BJ (cell line): Measurements from ENCODE around the gene LRCOL1. TPM values are rescaled to one million over a fixed set of nuclear protein-coding genes. Genes with fewer than 3 reads are reported as not detected.

Source experiments
- CTCF ChIA-PET: fragments of 350-600 bp; formaldehyde crosslinking; extraction: SDS; loops from one replicate; lab custom pipeline; 2021; ENCODE audit warnings: antibody characterized with exemption, inconsistent platforms; lab: Yijun Ruan, JAX
- POLR2A ChIA-PET: fragments of 300-600 bp; sonication (Branson Sonifier 250); formaldehyde crosslinking; extraction: SDS; loops from one replicate; lab custom pipeline; 2021; ENCODE audit warnings: antibody characterized with exemption; lab: Charles Lee
- DNase-seq: peaks from one replicate; pipeline ENCODE4 v3.0.0-alpha.2; 2011; ENCODE audit warnings: low read depth
- H3K27me3 ChIP-seq: 2 replicates; pipeline ENCODE4 v1.6.0; 2011; ENCODE audit warnings: low read length; ENCODE audit not compliant: control insufficient read depth, insufficient read depth
- H3K36me3 ChIP-seq: 2 replicates; pipeline ENCODE4 v1.5.1; 2011; ENCODE audit warnings: low read length; ENCODE audit not compliant: control insufficient read depth, insufficient read depth
- H3K4me3 ChIP-seq: 2 replicates; pipeline ENCODE4 v1.5.1; 2011; ENCODE audit warnings: low read depth, mild to moderate bottlenecking, control low read depth, low read length
- polyA plus RNA-seq: library from polyadenylated mRNA; depleted of rRNA; stranded (reverse); fragments of >200 nt; gene quantifications from 2 replicates; pipeline ENCODE4 v1.2.3, GENCODE V29; 2011
- TF ChIP-seq, protein P1 (sequence below): IDR thresholded peaks from 2 replicates; pipeline ENCODE4 v1.5.1; 2011; ENCODE audit warnings: low read depth, mild to moderate bottlenecking, control low read depth, inconsistent platforms, low read length, moderate library complexity; ENCODE audit not compliant: insufficient read depth

LRCOL1 gene
- polyA plus RNA-seq, 1 experiment: 0.15 TPM

DNA sequence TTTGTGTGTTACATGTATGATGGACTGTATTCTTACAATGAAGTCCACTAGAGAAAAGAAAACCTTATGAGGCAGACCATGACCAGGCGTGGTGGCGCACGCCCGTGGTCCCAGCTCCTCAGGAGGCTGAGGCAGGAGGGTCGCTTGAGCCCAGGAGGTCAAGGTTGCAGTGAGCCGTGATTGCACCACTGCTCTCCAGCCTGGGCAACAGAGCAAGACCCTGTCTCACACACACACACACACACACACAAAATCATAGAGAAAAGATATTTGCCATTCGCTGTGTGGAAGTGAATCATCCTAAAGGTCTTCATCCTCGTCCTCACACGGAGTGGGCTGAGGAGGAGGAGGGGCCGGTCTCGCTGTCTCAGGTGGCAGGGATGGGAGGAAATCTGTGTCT lies 32.3 kb downstream of the LRCOL1 start:
- no peak overlapping the region for H3K4me3 ChIP-seq
- DNase-seq: no peak
- TF ChIP-seq, protein P1, sequence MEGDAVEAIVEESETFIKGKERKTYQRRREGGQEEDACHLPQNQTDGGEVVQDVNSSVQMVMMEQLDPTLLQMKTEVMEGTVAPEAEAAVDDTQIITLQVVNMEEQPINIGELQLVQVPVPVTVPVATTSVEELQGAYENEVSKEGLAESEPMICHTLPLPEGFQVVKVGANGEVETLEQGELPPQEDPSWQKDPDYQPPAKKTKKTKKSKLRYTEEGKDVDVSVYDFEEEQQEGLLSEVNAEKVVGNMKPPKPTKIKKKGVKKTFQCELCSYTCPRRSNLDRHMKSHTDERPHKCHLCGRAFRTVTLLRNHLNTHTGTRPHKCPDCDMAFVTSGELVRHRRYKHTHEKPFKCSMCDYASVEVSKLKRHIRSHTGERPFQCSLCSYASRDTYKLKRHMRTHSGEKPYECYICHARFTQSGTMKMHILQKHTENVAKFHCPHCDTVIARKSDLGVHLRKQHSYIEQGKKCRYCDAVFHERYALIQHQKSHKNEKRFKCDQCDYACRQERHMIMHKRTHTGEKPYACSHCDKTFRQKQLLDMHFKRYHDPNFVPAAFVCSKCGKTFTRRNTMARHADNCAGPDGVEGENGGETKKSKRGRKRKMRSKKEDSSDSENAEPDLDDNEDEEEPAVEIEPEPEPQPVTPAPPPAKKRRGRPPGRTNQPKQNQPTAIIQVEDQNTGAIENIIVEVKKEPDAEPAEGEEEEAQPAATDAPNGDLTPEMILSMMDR: no peak
- POLR2A ChIA-PET: no interaction called here
- H3K27me3 ChIP-seq: no peaks in the 10 kb centered on the region
- CTCF ChIA-PET: no interaction called here
- H3K36me3 ChIP-seq: peaks cover 23% of the 10 kb centered on the region

DNA sequence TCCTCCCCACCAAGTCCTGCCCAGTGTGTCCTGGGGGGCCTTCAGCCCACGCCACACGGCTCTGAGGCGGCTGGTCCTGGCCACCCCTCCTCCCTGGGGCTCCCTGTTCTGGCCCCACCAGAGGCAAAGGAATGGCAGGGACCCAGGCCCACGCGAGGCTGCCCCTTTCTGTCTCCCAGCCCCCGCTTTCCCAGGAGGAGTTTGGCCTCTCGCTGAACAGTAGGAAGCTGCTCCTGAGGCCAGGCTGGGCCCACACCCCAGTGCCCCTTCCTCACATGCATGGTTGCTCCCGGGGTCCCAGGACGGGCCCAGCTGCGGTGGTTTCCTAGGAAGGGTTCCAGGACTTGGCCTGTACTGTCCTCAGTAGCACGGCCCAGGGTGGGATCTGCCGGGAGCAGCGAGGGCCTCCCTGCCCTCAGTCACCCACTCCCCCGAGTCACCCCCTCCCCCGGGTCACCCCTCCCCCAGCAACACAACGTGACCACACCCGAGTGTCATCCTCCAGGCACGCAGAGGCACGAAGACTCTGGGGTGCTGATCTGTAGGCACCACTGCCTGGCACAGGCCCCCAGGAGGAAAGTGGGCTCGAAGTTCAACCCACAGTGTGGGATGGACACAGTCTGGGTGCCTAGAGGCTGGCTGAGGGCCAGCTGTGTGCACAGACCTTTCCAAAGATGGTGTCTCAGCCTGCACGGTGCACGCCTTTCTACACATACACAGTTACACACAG lies 33.0 kb downstream of the LRCOL1 start:
- H3K36me3 ChIP-seq: peaks cover 23% of the 10 kb centered on the region
- TF ChIP-seq, protein P1: no peak
- CTCF ChIA-PET: no interaction called here
- no peak overlapping the region for H3K4me3 ChIP-seq
- no peaks in the 10 kb centered on the region for H3K27me3 ChIP-seq
- no peak for DNase-seq
- POLR2A ChIA-PET: no interaction called here

DNA sequence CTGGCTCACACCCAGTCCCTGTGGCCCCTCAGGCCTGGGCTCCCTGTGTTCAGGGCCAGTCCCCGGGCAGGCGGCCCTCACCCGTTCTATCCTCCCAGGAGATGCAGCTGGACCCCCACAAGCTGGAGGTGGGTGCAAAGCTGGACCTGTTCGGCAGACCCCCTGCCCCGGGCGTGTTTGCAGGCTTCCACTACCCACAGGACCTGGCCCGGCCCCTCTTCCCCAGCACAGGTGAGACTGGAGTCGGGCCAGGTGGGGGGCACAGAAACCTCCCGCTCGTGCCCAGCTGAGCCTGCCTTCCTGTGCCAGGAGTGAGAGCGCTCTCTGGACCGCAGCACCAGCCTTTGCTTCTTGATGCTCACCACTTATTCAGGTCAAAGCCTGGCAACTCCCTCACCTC lies 33.7 kb downstream of the LRCOL1 start:
- H3K27me3 ChIP-seq: no peaks in the 10 kb centered on the region
- POLR2A ChIA-PET: no interaction called here
- TF ChIP-seq, protein P1: no peak
- DNase-seq: no peak
- H3K36me3 ChIP-seq: peaks cover 23% of the 10 kb centered on the region
- CTCF ChIA-PET: no interaction called here
- no peak overlapping the region for H3K4me3 ChIP-seq

DNA sequence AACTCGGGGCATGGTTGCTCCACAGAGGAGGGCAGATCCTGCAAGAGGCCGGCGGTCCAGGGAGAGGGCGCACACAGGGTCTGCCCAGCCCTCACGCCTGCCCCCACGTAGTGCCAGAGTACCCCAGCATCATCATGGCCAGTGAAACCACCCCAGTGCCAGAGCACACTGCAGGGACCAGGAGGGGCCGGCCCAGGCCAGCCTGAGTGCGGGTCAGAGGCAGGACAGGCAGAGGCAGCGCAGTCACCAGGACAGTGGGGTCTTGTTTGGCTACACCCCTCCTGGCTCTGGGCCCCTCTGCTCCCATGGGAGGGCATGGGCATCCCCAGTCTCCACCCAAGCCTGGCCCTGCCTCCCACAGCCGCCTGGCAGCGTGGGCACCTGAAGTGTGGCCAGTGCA lies 34.7 kb downstream of the LRCOL1 start:
- ChIA-PET POLR2A (no interaction called here), CTCF (no interaction called here)
- no peak overlapping the region for H3K4me3 ChIP-seq
- peaks cover 23% of the 10 kb centered on the region for H3K36me3 ChIP-seq
- DNase-seq: no peak
- TF ChIP-seq, protein P1: no peak
- no peaks in the 10 kb centered on the region for H3K27me3 ChIP-seq

DNA sequence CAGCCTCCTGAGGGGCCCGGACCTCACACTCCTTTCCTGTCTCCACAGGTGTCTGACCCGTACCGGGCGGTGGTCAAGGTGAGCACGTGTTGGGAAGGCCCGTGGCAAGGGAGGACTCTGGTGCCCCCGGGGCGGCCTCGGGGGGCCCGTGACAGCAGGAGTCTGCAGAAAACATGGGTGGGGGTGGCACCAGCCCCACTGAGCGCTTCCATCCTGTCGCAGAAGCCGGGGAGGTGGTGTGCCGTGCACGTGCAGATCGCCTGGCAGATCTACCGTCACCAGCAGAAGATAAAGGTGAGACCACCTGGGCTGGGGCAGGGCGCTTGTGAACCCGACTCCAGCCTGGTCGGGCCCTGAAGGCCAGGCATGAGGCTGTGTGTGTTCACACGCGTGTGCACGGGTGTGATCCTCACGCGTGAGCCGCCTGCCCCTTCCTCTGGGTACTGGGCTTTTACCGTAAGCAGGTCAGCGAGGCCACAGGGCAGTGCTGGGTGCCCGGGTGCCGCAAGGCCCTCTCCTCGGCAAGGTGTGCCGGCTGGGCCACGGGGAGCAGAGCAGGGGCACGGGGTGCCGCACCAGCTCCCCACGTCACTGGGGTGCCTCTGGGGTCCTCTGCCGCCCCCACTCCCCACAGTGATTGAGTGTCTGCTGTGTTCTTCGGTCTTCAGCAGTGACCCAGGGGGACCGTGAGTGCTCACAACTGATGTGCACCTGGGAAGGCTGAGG lies 35.9 kb downstream of the LRCOL1 start:
- DNase-seq: no peak
- TF ChIP-seq, protein P1: no peak
- CTCF ChIA-PET: no interaction called here
- H3K27me3 ChIP-seq: no peaks in the 10 kb centered on the region
- no peak overlapping the region for H3K4me3 ChIP-seq
- POLR2A ChIA-PET: no interaction called here
- H3K36me3 ChIP-seq: peaks cover 23% of the 10 kb centered on the region
